ENCODE measurements around the gene PYDC1. TPM values are rescaled to one million over a fixed set of nuclear protein-coding genes. Genes with fewer than 3 reads are reported as not detected.
"Not testable (repeated sequence)": the region's sequence is repeated elsewhere in the genome, so short reads cannot be mapped to it uniquely, and the experiment has no call there.

Gene PYDC1
- total RNA-seq, 6 experiments from 2014 or later = not detected

- ATAC-seq = no peak
- no peak for TF ChIP-seq POLR2A (IDR thresholded peaks at IDR 0.05)
- no peak for TF ChIP-seq CTCF (IDR thresholded peaks at IDR 0.05)
- H3K4me3 ChIP-seq = no peak overlapping the region
- no peaks in the 10 kb centered on the region for H3K9me3 ChIP-seq
- no peak for DNase-seq
- 94% methylated on average over 3 of the region's 7 CpGs for WGBS (ENCODE audit: insufficient coverage, low coverage, low lambda C conversion rate, missing lambda C conversion rate)
- peaks cover 0 to 5% (median 0%) of the 10 kb centered on the region in 4 donors for H3K4me1 ChIP-seq
- H3K27me3 ChIP-seq = no peaks in the 10 kb centered on the region
- no peaks in the 10 kb centered on the region for H3K36me3 ChIP-seq
- intact Hi-C loops (cut with DNase I) = no loop called here
- no peak overlapping the region for H3K27ac ChIP-seq
These were observed 33.9 kb upstream of the PYDC1 start for GRCh38 chr16:31250782-31251384.

- TF ChIP-seq CTCF (IDR thresholded peaks at IDR 0.05) = no peak
- TF ChIP-seq POLR2A (IDR thresholded peaks at IDR 0.05) = no peak
- H3K27ac ChIP-seq = no peak overlapping the region
- intact Hi-C loops (cut with DNase I) = no loop called here
- no peaks in the 10 kb centered on the region for H3K9me3 ChIP-seq
- H3K27me3 ChIP-seq = no peaks in the 10 kb centered on the region
- H3K4me3 ChIP-seq = no peak overlapping the region
- ATAC-seq = no peak
- H3K4me1 ChIP-seq = no peaks in the 10 kb centered on the region
- H3K36me3 ChIP-seq = no peaks in the 10 kb centered on the region
- no peak for DNase-seq
- 64% methylated on average over 4 of the region's 5 CpGs for WGBS (ENCODE audit: insufficient coverage, low coverage, low lambda C conversion rate, missing lambda C conversion rate)
These were observed 31.4 kb upstream of the PYDC1 start for GRCh38 chr16:31248344-31248743.

- Histone ChIP-seq H3K4me3 (no peak overlapping the region), H3K36me3 (no peaks in the 10 kb centered on the region), H3K4me1 (no peaks in the 10 kb centered on the region), H3K27ac (no peak overlapping the region), H3K9me3 (no peaks in the 10 kb centered on the region), H3K27me3 (no peaks in the 10 kb centered on the region)
- no peak for TF ChIP-seq POLR2A (IDR thresholded peaks at IDR 0.05)
- TF ChIP-seq CTCF (IDR thresholded peaks at IDR 0.05) = no peak
- intact Hi-C loops (cut with DNase I) = no loop called here
- 93% methylated on average over 3 of the region's 3 CpGs for WGBS (ENCODE audit: insufficient coverage, low coverage, low lambda C conversion rate, missing lambda C conversion rate)
- no peak for ATAC-seq
- DNase-seq = no peak
These were observed 29.4 kb upstream of the PYDC1 start for GRCh38 chr16:31246296-31246695.

- H3K4me3 ChIP-seq; H3K27ac ChIP-seq; H3K9me3 ChIP-seq; H3K4me1 ChIP-seq; H3K27me3 ChIP-seq; ATAC-seq; DNase-seq; intact Hi-C loops (cut with DNase I); H3K36me3 ChIP-seq: not testable (repeated sequence)
- WGBS (ENCODE audit: insufficient coverage, low coverage, low lambda C conversion rate, missing lambda C conversion rate) = 46% methylated on average over 8 of the region's 8 CpGs
These were observed 28.7 kb upstream of the PYDC1 start for GRCh38 chr16:31245598-31245997.

GRCh38 chr16:31243734-31244670 is 27.1 kb upstream of the PYDC1 start:
- DNase-seq (no peak), ATAC-seq (peak; percentile 39 to 65 (median 51))
- no peak overlapping the region for H3K4me3 ChIP-seq
- TF ChIP-seq POLR2A (IDR thresholded peaks at IDR 0.05) = no peak
- TF ChIP-seq CTCF (IDR thresholded peaks at IDR 0.05) = no peak
- H3K27me3 ChIP-seq = no peaks in the 10 kb centered on the region
- no peak overlapping the region for H3K27ac ChIP-seq
- no peaks in the 10 kb centered on the region for H3K9me3 ChIP-seq
- intact Hi-C loops (cut with DNase I) = no loop called here
- 38% methylated on average over 8 of the region's 9 CpGs for WGBS (ENCODE audit: insufficient coverage, low coverage, low lambda C conversion rate, missing lambda C conversion rate)
- no peaks in the 10 kb centered on the region for H3K4me1 ChIP-seq
- no peaks in the 10 kb centered on the region for H3K36me3 ChIP-seq
